GM15510 (cell line): ENCODE data around the gene ZACN.

ENCODE experiments used
- POLR2A ChIP-seq: IDR thresholded peaks from 3 replicates; pipeline ENCODE4 v1.6.1; 2011; ENCODE audit warnings: borderline replicate concordance; ENCODE audit not compliant: insufficient read length; ENCODE audit errors: extremely low read depth

The ZACN gene

DNA sequence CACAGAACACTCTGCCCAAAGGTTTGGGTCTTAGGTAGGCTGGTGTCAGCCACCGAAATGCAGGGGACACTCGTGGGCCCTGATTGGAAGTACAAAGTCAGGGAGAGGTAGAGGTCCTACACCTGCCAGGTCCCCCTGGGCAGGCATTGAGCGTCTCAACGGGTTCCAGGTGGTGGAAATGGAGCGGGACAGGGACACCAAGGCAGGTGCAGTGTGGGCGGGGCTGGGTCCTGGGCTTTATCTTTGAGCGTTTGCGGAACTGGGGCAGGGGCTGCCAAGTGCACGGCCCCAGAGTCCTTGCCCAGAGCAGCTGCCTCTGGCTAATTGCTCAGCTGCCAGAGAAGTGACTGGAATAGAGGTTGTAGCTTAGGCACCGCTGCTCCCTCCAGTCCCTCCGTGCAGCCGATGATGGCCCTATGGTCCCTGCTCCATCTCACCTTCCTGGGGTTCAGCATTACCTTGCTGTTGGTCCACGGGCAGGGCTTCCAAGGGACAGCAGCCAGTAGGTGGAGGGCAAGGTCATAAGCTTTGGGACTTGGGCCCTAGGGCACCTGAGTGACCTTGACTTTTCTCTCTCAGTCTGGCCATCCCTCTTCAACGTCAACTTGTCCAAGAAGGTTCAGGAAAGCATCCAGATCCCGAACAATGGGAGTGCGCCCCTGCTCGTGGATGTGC is at the start of gene ZACN:
Gene ZACN (plus strand): TSS at position 323 of the 675 bp plus-strand sequence. CDS start 83 bp downstream, at position 406.
- TF ChIP-seq POLR2A, result no peak

DNA sequence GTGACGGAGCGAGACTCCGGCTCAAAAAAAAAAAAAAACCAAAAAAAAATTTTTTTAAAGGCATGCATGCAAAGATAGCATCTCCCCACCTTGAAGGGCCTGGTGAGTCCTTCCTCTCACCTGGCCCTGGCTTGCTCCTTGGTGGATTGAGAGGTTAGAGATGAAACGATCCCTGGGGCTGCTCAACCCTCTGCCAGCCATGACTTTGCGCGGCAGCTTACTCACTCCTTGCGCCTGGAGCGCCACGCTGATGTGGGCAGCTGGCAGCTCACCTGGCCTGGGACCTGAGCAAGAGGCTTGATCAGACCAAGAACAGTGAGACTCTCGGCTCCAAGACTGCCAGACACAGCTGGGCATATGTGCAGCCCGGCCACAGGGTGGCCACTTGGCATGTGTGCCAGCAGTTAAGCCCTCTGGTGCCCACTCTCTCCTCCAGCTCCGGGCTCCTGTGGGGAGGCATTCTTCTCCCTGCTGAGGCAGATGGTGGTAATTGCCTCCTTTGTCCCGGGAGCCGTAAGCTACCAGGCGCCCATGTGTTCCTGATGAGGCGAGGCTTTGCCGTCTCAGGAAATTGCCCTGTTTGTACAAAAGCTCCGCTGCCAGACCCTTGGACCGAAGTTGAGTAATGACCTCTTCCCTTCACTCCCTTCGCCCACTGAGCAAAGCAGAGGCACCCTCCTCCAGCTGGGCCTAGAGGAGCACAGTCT is 46.8 kb upstream of the ZACN start:
- TF ChIP-seq POLR2A, result no peak

DNA sequence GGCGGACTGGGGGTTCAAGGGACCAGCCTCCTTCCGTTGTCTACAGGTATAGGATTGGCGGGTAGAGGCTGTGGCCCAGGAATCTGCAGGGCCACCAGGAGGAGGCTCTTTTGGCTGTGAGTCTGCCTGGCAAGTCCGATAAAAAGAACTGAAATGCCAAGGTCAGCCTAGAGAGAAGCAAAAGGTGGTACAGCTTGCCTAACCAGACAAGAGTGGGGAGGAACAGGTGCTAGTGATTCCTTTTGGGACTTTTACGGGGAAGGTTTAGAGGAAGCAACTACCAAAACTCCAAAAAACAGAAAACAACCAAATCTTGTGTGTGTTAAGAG is 46.2 kb upstream of the ZACN start:
- TF ChIP-seq POLR2A, result no peak

DNA sequence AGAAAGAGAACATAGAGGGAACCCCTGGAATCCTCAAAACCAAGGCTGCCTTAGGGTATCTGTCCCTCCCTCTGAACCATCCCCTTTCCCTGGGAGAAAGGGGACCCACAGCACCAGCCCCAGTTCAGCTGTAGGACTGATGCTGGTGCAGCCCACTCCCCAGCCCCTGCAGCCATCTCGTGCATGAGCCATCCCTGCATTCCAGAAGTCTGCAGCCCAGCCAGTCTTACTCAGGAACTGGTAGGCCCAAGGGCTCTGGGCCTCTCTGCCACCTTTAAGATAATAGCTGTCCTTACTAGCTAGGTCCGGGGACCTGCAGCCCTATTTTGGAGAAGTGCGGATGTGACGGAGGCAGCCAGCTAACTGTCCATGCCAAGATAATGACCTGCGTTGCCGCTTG is 45.8 kb upstream of the ZACN start:
- no peak for TF ChIP-seq POLR2A

DNA sequence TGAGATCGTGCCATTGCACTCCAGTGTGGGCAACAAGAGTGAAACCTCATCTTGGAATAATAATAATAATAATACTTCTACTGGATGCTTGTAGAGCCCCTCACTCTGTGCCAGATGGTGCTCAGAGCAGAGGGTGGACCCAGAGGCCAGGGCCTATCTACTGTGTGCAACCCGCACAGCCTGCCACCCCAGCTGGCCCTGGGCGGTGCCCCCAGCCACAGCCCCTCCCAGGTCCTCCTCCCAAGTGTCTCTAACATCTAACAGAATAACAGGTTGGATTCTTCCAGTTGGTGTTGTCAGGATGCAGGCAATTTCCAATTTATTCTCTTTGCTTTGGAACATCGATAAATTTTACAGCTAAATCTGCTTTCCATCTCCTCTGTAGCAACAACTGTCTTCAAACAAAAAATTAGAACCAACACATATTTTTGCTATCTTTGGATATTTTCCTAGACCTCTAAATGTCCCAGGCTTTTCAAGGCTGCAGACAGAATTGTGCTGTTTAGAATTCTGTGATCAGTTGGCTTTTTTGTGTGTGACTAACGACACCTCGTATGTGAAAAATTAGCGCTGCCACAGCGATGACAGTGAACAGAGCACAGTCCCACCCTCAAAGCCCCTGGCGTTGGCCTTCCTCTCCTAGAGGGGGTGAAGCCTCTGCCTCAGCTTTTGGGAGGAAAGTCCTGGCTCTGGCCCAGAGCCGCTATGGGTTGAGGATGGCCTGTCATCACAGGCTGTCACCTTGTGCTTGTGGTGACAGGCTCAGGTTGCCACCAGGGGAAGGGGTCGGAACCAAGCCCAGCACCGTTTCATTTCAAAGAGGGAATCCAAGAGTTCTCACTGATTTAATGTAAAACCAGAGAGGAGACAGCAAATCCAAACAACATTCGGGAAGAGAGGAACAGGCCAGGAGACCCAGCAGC is 44.3 kb upstream of the ZACN start:
- no peak for TF ChIP-seq POLR2A

DNA sequence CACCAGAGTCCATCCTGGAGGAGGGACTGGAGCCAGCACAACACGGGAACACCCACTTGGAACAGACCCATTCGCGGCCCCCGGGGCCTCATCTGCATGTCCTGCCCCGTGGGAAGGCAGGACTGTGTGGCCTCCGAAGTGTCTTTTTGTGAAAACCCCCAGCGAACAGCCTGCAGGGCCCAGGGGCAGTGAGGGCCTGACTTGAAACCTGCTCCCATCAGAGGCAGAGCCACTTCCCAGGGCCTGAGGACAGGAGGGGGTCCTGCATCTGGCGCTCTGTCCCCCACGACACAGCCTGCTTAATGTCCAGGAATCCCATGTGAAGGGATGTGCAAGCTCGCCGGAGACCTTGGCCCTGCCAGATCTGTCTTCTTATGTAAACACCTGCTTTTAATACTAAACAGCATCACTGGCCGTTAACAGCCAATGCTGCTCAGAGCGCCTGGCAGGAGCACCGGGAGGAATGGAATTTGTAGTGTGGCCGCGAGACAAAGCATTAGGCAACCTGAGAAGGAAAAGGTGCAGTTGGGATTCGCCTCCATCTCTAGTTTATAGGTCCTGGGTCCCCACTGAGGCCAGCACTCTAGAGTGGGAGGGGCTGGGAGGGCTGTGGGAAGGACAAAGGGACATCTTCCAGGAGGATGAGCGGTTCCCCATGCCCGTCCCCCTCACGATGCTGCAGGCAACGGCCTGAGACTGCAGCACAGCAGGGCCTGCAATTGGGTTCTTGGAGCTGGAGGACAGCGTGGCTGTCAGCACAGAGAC is 42.3 kb upstream of the ZACN start:
- TF ChIP-seq POLR2A, result no peak

DNA sequence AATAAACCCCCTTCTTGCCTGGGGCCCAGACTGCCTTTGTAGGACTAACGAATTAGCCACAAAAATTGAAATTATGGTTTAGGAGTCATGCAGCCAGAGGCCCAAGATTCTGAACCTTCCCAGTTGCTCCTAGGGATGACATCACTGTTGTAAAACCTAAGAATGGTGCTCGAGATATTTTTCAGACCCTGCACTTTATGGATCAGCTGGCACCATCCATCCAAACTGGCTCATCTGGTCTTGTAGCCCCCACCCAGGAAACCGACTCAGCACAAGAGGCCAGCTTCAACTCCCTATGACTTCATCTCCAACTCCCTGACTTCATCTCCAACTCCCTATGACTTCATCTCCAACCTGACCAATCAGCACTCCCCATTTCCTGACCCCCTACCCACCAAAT is 40.9 kb upstream of the ZACN start:
- TF ChIP-seq POLR2A, result no peak

DNA sequence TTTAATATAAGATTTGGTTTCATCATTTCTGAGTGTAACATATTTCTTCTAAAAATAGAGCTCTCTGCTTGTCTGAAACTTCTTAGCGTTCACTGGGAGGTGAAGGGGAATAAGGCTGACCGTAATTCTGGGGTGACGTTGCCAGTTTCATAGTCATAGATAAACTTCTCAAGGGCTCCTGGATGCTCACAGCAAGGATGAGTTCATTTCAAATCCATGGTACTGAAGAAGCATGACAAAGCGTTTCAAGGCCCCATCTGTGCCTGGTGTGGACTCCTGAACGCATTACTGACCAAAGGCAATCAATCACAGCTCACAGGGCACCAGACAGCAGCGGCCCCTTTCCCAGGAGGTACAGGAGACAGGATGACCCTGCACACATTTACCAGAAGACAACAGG is 39.9 kb upstream of the ZACN start:
- no peak for TF ChIP-seq POLR2A

DNA sequence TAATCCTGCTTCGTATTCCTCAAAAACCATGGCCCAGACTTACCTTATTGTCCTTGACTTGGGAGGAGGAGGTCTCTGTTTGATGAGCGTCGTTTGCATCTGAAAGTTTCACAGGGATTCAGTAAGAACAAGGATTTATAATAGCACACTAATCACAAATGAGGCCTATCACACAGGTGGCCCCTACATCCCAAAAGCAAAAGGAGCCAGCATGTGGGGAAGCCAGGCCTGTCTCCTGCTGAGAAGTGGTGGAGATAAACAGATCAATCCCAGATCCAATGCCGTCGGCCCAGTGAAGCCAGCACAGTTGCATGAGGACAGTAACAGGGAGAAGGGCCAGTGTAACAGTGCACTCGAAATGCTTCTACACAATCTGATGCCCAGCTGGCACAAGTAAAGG is 38.6 kb upstream of the ZACN start:
- no peak for TF ChIP-seq POLR2A

DNA sequence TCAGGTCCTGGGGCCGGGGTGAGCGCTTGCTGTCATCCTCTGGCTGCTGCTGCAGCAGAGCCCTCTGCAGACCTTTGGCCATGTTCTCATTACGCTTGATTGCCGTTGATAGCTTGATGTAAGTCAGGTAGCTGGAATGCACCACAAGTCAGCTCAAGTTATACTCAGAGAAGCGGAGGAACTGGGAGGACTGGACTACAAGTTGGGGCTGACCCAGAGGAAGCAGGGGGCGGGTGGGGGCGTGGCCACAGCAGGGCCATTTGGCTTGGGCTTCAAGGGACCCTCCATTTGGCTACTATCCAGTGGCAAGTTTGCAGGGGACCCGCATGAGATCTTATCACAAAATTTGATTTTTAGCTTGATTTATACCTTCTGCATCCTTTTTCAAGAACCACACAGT is 32.9 kb upstream of the ZACN start:
- no peak for TF ChIP-seq POLR2A

DNA sequence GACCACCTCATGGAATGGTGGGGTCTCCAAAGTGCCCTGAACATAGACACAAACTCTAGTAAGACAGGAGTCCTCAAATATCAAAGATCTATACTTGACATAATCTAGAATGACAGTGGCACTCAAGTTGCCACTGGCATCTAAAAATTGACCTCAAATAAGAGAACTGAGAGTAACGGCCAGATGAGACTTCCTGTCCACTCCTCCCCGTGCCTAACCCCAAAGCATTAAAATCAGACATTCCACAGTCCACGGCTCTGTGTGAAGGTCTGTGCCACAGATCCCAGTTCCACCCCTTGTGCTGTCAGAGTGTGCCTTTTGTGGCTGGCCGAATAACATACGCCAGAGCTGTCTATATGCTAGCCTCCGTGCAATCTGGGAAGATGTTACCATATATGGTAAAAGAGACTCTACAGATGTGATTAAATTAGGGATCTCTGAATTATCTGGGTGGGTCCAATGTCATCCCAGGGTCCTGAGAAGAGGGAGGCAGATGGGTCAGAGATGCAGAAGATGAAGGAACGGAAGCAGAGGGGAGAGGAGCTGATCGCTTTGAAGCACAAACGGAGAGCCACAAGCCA is 30.9 kb upstream of the ZACN start:
- TF ChIP-seq POLR2A, result no peak

DNA sequence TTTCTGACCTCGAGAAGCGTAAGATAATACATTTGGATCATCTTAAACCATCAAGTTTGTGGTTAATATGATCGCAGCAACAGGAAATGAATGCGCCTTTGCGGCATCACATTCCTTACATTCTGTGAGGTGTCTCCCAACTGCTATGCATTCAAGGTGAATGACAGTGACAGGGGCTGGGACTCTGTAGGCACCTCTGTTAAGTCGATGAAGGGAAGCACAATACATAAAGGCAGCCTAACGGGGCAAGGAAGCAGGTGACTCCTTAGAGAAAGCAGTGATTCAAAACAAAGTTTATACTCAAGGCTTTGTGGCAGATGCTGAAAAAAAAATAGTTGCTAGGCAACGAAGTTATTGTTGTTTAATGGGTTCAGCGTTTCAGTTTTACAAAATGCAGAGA is 30.3 kb upstream of the ZACN start:
- TF ChIP-seq POLR2A, result no peak

DNA sequence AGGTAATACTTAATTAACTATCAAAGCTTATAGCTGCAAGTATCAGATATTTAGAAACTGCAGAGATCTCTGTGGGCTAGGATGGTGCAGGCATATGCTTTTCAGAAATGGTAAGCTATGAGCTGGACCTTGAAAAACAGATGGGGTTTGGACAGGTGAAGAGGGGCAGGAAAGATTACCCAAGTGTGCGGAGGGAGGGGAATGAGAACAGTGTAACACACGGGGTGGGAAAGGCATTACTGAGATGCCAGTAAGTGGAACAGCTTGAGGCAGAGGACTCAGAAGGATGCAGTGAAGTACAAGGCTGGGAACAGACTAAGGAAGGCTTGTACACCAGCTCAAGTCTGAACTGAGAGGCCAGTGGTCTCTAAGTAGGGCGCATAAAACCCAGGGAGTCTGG is 29.7 kb upstream of the ZACN start:
- TF ChIP-seq POLR2A, result no peak

DNA sequence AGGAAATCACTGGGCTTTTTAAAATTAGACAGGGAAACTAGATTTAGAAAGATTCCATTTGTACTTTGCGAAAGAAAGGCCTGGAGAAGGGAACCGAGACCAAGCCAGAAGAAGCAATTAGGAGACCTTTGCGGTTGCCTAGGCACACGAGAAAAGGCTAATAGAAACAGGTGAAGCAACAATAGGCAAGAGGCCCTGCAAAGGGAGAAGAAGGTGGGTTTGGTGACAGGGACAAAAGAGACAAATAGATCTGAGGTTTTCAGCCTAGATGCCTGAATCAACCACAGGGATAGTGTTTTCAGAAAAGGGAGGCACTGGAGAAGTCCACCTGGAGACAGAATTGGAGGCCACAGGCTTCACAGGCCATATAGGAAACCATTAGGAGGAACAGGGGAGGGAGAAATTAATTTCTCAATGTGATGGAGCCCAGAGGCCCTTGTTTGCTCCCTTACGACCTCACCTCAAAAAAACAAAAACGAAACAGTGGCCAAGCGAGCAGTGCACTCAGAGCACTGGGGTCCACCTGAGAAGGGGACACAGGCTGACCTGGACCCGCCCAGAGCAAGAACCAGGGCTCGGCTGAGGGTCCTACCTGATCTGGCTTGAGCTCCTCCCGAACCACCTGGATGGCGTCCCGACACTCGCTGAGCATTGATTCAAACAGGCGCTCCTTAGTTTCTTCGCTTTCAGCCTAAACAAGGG is 29.0 kb upstream of the ZACN start:
- no peak for TF ChIP-seq POLR2A
